GM20000 (cell line): ENCODE results near the gene GPR158.

Source experiments
- DNase-seq: peaks from one replicate; pipeline ENCODE4 v3.0.0; 2012; ENCODE audit warnings: low spot score
- TF ChIP-seq, protein P1 (sequence below): IDR thresholded peaks from 2 replicates; pipeline ENCODE4 v1.5.1; 2012; ENCODE audit warnings: mild to moderate bottlenecking, control low read depth; ENCODE audit errors: extremely low read depth, missing control alignments

GPR158 gene

DNA sequence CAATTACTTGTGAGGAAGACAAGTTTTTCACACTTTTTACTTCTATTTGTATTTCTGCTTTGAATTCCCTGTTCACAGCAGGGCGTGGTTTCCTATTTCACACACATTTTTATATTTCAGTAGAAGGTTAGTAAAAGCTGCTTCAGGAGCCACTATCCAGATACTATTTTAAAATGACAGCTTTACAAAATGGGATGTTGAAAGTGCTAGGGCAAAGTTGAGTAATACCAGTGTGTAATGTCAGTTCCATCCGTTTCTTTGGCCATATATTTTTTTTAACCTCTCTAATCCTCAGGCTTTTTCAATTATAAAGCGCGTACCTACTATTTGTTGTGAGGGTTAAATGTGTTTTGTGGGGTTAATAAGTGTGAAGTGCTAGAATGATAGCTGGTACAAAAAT, 276.6 kb downstream of the GPR158 start:
- TF ChIP-seq, protein P1, sequence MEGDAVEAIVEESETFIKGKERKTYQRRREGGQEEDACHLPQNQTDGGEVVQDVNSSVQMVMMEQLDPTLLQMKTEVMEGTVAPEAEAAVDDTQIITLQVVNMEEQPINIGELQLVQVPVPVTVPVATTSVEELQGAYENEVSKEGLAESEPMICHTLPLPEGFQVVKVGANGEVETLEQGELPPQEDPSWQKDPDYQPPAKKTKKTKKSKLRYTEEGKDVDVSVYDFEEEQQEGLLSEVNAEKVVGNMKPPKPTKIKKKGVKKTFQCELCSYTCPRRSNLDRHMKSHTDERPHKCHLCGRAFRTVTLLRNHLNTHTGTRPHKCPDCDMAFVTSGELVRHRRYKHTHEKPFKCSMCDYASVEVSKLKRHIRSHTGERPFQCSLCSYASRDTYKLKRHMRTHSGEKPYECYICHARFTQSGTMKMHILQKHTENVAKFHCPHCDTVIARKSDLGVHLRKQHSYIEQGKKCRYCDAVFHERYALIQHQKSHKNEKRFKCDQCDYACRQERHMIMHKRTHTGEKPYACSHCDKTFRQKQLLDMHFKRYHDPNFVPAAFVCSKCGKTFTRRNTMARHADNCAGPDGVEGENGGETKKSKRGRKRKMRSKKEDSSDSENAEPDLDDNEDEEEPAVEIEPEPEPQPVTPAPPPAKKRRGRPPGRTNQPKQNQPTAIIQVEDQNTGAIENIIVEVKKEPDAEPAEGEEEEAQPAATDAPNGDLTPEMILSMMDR = no peak
- DNase-seq = no peak

DNA sequence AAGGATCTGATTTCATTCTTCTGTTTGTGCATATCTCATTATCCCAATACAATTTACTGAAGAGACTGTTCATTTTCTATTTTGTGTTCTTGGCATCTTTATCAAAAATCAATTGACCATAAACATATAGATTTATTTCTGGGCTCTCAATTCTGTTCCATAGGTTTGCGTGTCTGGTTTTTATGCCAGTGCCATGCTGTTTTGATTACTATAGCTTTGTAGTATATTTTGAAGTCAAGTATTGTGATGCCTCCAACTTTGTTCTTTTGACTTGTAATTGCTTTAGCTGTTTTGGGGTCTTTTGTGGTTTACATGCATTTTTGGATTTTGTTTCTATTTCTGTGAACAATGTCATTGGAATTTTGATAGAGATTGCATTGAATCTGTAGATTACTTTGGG, 278.8 kb downstream of the GPR158 start:
- TF ChIP-seq, protein P1 = no peak
- no peak for DNase-seq

DNA sequence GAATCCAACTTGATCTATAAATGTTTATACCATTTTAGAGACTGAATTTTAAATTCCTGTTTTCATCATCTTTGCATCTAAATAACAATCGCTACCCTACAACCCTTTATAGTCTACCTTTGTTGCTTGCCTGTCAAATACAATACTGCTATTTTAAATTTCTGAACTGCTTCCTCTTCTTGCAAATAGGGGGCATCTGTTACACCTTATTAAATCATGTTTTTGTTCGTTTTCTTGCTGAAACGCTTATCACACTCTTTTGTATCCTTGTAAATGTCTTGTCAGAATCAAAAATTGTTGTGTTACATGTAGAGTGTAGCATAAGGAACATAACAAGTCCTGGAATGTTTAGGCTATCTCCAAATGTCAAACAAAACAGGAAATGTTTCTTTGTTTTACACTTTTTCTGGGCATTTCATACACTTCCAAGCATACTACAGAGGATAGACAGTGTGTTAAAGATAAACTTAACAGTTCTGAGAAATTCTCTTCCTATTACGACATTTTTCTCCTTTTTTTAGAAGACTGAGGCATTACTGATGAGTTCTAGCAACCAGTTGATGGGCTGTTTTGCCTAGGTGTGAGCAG, 281.3 kb downstream of the GPR158 start:
- DNase-seq = no peak
- TF ChIP-seq, protein P1 = no peak

DNA sequence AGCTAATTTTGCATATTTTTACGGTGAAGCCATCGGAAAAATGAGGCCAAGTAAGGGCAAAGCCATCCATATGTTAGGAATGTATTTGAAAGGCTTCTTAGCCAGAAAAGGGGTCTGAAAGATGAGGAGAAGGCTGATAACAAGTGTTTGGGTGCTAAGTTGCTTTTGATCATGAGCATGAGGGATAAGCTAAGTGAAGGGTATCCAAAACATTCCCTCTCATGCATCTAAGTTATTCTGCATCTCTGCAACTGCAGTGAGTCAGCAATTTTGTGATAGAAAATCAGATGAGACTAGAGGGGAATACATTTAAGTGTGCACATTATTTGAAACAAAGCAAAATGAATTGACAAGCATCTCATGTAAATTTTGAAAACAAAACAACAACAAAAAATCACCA, 282.8 kb downstream of the GPR158 start:
- no peak for DNase-seq
- TF ChIP-seq, protein P1 = no peak

DNA sequence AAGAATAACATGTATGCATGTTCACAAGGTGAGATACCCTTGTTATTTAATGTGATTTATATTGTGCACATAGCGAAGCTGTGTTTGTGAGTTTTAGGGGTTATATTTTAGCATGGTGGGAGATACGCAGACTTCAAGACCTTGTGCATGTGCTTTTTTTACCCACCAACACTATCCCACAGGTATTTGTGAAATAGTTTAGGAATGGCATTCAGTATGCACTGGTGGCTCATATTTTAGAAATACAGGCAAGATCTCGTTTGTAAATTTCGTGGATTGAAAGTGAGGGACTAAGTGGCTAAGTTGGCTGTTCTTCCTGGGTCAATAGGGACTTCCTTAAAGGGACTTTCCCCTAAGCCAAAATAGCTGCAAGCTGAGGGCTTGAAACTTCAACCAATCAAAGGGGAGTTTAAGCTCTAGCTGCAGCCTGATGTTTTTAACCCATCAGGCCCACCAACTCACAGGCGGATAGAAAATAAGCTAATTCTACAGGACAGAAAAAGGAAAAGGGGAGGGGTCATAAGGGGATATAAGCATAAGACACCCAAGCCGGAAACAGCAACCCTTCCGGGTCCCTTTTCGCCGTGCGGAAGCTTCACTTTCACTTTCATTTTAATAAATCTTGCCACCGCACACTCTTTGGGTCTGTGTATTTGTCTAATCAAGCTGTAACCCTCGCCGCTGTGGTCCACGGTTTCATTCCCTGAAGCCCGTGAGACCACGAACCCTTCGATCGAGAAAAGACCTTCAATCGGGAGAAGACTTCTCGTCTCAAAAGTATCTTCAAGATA, 291.0 kb downstream of the GPR158 start:
- TF ChIP-seq, protein P1 = no peak
- DNase-seq = no peak

DNA sequence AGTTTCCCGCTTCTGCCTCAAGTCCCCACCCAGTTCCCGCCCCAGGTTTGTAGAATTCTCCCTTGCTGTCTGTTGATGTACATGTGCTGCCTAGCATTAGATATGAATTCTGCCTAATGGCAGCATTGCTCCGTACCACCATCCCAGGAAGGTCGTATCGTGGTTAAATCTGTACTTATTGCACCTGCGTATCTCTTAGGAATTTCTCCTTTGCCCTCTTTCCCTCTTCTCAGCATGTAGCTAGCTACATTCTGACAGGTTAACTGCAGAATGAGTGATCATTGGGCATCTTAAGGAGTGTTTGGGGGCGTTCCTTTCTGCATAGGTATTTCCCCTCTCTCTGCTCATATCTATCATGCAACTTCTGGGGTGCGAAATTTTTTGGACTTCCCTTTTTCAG, 293.1 kb downstream of the GPR158 start:
- no peak for DNase-seq
- TF ChIP-seq, protein P1 = no peak

DNA sequence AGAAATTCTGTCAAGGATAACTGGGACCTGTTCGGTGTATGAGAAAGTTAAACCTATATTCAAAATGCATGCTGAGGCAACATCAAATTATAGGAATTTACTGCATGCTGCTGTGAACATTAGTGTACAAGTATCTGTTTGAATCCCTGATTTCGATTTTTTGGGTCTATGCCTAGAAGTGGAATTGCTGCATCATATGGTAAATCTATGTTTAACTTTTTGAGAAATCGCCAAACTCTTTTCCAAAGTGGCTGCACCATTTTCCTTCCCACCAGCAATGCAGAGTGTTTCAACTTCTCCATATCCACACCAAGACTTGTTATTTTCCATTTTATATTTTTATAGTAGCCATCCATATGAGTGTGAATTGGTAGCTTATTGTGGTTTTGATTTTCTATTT, 306.7 kb downstream of the GPR158 start:
- DNase-seq = no peak
- TF ChIP-seq, protein P1 = no peak
